Breast epithelium (tissue), 3 donors: ENCODE measurements around the gene CCDC57.
"Not testable (repeated sequence)": the region's sequence is repeated elsewhere in the genome, so short reads cannot be mapped to it uniquely, and the experiment has no call there.

Experiments
- CTCF ChIP-seq, 3 donors: fragments of 450-650 bp; IDR thresholded peaks; one replicate each; pipeline ENCODE4 v1.5.1; 2016 to 2017; ENCODE audit warnings: antibody characterized with exemption in 3 of 3, mild to moderate bottlenecking in 3 of 3, moderate library complexity in 3 of 3
- POLR2A ChIP-seq: fragments of 450-650 bp; IDR thresholded peaks from one replicate; pipeline ENCODE4 v1.6.1; 2016; ENCODE audit warnings: antibody characterized with exemption, mild to moderate bottlenecking, moderate library complexity
- POLR2AphosphoS5 ChIP-seq, 3 donors: sonication (generic); formaldehyde crosslinking; IDR thresholded peaks; one replicate each; pipeline ENCODE4 v1.6.1; 2017; ENCODE audit warnings: antibody characterized with exemption in 3 of 3

GRCh38 chr17:82174042-82174857 is 38.4 kb downstream of the CCDC57 start:
- not testable (repeated sequence) for TF ChIP-seq POLR2A; CTCF (IDR thresholded peaks at IDR 0.05); POLR2AphosphoS5 (IDR thresholded peaks at IDR 0.05)
